ENCODE results near the gene ZBTB43. TPM values are rescaled to one million over a fixed set of nuclear protein-coding genes. Genes with fewer than 3 reads are reported as not detected.

The ZBTB43 gene
- total and polyA plus RNA-seq, 2 of the 4 experiments (the other 2 are of a cell fraction): 4.5 to 15.1 TPM

DNA sequence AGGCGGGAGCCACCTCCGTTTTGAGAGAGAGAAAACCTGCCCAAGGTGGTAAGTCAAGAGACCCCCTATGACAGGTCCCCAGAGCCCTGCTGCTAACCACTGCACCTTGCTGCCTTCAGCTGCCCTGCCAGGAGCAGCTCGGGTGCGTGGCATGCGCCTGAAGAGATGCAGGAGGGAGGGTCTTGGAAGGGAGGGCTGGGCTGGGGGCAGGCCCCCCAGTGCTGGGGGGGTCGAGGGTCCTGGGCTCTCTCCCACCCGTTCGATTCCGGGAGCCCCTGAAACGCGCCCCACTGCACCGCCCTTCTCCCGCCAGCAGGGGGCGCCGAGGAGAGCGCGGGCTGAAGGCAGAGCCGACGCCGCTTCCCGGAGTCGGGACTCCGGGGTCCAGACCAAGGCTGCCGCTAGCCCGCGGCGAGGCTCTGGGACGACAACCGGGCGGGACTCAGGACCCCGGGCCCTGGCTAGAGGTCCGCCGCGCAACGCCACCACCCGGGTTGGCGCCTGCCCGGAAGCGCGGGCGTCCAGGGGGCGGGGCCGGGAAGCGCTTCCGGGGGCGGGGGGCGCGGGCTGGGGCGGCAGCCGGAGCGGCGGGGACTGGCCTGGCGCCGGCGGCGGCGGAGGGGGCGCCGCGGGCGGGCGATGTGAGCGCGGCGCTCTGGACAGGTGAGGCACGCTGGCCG lies 55.4 kb downstream of the ZBTB43 start, which contains the start of gene ZBTB34:
ZBTB34 (plus strand) TSS at position 563 of the 680 bp plus-strand sequence. CDS start 18,761 bp downstream, outside the sequence.
- Histone ChIP-seq H2BK5ac (ENCODE audit: low read depth, low read length, poor library complexity, severe bottlenecking) (peak within 1 kb of the TSS; percentile 85), H3K18ac (ENCODE audit: low read depth, low read length) (peak within 1 kb of the TSS; percentile 66), H2AK9ac (replicated peaks; ENCODE audit: low read depth, low read length, poor library complexity) (peak within 1 kb of the TSS; percentile 96), H4K5ac (ENCODE audit: low read depth, low read length) (peak within 1 kb of the TSS; percentile 78), H3K79me1 (ENCODE audit: low read depth in 1 of 2, low read length in 2 of 2) (peaks cover 33 to 40% of the 10 kb centered on the region in 2 experiments), H4K91ac (ENCODE audit: insufficient read depth, low read depth, low read length) (peak within 1 kb of the TSS; percentile 88), H3K9me3 (ENCODE audit: control insufficient read depth, insufficient read depth, low read length) (no peaks in the 10 kb centered on the region), H3K4me3 (ENCODE audit: insufficient read depth, low read depth, low read length) (peak within 1 kb of the TSS; percentile 72), H3K14ac (replicated peaks; ENCODE audit: low read depth, low read length) (peak within 1 kb of the TSS; percentile 79), H2BK20ac (ENCODE audit: low read depth, low read length) (peak within 1 kb of the TSS; percentile 52; the same call in 1 of the 2 replicates), H3K56ac (ENCODE audit: extremely low read depth, insufficient read depth, low read length) (peak within 1 kb of the TSS; percentile 59; the same call in 1 of the 2 replicates), H3K27me3 (ENCODE audit: control insufficient read depth, insufficient read depth, low read length) (peaks cover 24% of the 10 kb centered on the region), H3K23ac (ENCODE audit: low read depth, low read length) (peak within 1 kb of the TSS; percentile 50), H3K4me2 (ENCODE audit: low read depth, low read length) (peak within 1 kb of the TSS; percentile 99), H3K36me3 (ENCODE audit: control insufficient read depth, insufficient read depth, low read length) (peaks cover 9% of the 10 kb centered on the region), H2AK5ac (ENCODE audit: low read depth, low read length) (peak within 1 kb of the TSS; percentile 80), H3K4me1 (ENCODE audit: control insufficient read depth, insufficient read depth, low read length) (peaks cover 7% of the 10 kb centered on the region), H3K27ac (ENCODE audit: insufficient read depth, low read length) (peak within 1 kb of the TSS; percentile 89), H3K9ac (ENCODE audit: low read depth, low read length) (peak within 1 kb of the TSS; percentile 87), H4K20me1 (ENCODE audit: insufficient read depth, low read length) (peaks cover 36% of the 10 kb centered on the region), H4K8ac (ENCODE audit: low read depth in 2 of 2, low read length in 2 of 2) (peak within 1 kb of the TSS; percentile 98), H2AFZ (replicated peaks; ENCODE audit: low read length, poor library complexity) (peak within 1 kb of the TSS; percentile 98), H2BK15ac (ENCODE audit: low read depth, low read length) (no peak within 1 kb of the TSS; the same call in 2 of the 3 replicates), H3K4ac (ENCODE audit: low read depth, low read length) (peak within 1 kb of the TSS; percentile 88), H3K9me1 (ENCODE audit: insufficient read depth, low read length) (peaks cover 9% of the 10 kb centered on the region; the same call in 1 of the 2 replicates), H2BK120ac (ENCODE audit: low read depth, low read length) (peak within 1 kb of the TSS; percentile 70)
- dilution Hi-C loops (cut with HindIII; ENCODE audit: low sequenced_read_pairs, unreplicated experiment): no loop called here
- in situ Hi-C loops (cut with MboI; ENCODE audit: low sequenced_read_pairs): no loop called here
- CTCF ChIA-PET: interaction anchor here (0.5 to 1.2 kb wide), 3 partner anchors 9 to 15 kb away, joined by 3 to 4 read pairs (median 3); no protein-coding TSS in a partner anchor
- WGBS, 2 experiments (ENCODE audit: extremely low coverage in 2 of 2, insufficient read length in 1 of 2): 0% methylated on average over 11 of the region's 67 CpGs; no CpG with 5 or more reads in 1 of the 2 experiments
- ATAC-seq (ENCODE audit: low read depth): peak; percentile 81
- no TSS peak for BruUV-seq (replicated peaks)
- POLR2A ChIA-PET (ENCODE audit: unreplicated experiment): interaction anchor here (0.6 kb wide), 1 partner anchor 13 kb away, joined by 9 read pairs; no protein-coding TSS in a partner anchor
- peak; percentile 24 for DNase-seq
- intact Hi-C loops (cut with micrococcal nuclease): no loop called here
- no peak for TF ChIP-seq MAFK (IDR thresholded peaks at IDR 0.05; ENCODE audit: low read depth, low read length)
- TF ChIP-seq BHLHE40 (IDR thresholded peaks at IDR 0.05; ENCODE audit: low read depth, low read length): no peak
- TF ChIP-seq MXI1 (IDR thresholded peaks at IDR 0.05; ENCODE audit: borderline replicate concordance, low read depth, low read length): no peak
- TF ChIP-seq RCOR1 (IDR thresholded peaks at IDR 0.05; ENCODE audit: insufficient replicate concordance, low read length): no peak
- TF ChIP-seq, protein P1, sequence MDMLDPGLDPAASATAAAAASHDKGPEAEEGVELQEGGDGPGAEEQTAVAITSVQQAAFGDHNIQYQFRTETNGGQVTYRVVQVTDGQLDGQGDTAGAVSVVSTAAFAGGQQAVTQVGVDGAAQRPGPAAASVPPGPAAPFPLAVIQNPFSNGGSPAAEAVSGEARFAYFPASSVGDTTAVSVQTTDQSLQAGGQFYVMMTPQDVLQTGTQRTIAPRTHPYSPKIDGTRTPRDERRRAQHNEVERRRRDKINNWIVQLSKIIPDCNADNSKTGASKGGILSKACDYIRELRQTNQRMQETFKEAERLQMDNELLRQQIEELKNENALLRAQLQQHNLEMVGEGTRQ (IDR thresholded peaks at IDR 0.05; ENCODE audit: low read depth, low read length): no peak
- peak; percentile 33 for TF ChIP-seq SMC3 (IDR thresholded peaks at IDR 0.05; ENCODE audit: low read depth, low read length)
- TF ChIP-seq MAZ (IDR thresholded peaks at IDR 0.05; ENCODE audit: borderline replicate concordance, low read depth, low read length): peak; percentile 50; the same call in 1 of the 2 replicates
- TF ChIP-seq, protein P2, sequence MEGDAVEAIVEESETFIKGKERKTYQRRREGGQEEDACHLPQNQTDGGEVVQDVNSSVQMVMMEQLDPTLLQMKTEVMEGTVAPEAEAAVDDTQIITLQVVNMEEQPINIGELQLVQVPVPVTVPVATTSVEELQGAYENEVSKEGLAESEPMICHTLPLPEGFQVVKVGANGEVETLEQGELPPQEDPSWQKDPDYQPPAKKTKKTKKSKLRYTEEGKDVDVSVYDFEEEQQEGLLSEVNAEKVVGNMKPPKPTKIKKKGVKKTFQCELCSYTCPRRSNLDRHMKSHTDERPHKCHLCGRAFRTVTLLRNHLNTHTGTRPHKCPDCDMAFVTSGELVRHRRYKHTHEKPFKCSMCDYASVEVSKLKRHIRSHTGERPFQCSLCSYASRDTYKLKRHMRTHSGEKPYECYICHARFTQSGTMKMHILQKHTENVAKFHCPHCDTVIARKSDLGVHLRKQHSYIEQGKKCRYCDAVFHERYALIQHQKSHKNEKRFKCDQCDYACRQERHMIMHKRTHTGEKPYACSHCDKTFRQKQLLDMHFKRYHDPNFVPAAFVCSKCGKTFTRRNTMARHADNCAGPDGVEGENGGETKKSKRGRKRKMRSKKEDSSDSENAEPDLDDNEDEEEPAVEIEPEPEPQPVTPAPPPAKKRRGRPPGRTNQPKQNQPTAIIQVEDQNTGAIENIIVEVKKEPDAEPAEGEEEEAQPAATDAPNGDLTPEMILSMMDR (conservative IDR thresholded peaks at IDR 0.05; ENCODE audit: low read depth, low read length): peak; percentile 84
- peak; percentile 26; the same call in 1 of the 2 replicates for TF ChIP-seq RAD21 (IDR thresholded peaks at IDR 0.05; ENCODE audit: low read length)
- TF ChIP-seq POLR2A (IDR thresholded peaks at IDR 0.05; ENCODE audit: low read depth, low read length): peak; percentile 65
- TF ChIP-seq FOS (IDR thresholded peaks at IDR 0.05; ENCODE audit: low read depth, low read length): no peak
- TF ChIP-seq, protein P3, sequence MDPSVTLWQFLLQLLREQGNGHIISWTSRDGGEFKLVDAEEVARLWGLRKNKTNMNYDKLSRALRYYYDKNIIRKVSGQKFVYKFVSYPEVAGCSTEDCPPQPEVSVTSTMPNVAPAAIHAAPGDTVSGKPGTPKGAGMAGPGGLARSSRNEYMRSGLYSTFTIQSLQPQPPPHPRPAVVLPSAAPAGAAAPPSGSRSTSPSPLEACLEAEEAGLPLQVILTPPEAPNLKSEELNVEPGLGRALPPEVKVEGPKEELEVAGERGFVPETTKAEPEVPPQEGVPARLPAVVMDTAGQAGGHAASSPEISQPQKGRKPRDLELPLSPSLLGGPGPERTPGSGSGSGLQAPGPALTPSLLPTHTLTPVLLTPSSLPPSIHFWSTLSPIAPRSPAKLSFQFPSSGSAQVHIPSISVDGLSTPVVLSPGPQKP (IDR thresholded peaks at IDR 0.05; ENCODE audit: borderline replicate concordance, low read depth, low read length): no peak
- TF ChIP-seq NFE2L2 (IDR thresholded peaks at IDR 0.05; ENCODE audit: low read depth, low read length): no peak
- TF ChIP-seq CEBPB (IDR thresholded peaks at IDR 0.05; ENCODE audit: low read depth, low read length): no peak

Measured in IMR-90 (cell line).